ENCODE measurements around the gene CLEC4F.

The CLEC4F gene

GRCh38 chr2:70779911-70780545, 40.4 kb downstream of the CLEC4F start:
- DNase-seq, result no peak

GRCh38 chr2:70779491-70779890, 40.9 kb downstream of the CLEC4F start:
- DNase-seq, result no peak

GRCh38 chr2:70778676-70779075, 41.7 kb downstream of the CLEC4F start:
- DNase-seq, result no peak

- no peak for DNase-seq
These were observed 42.9 kb downstream of the CLEC4F start for GRCh38 chr2:70777450-70777849.

GRCh38 chr2:70776266-70776665, 44.1 kb downstream of the CLEC4F start:
- no peak for DNase-seq

- no peak for DNase-seq
These were observed 45.3 kb downstream of the CLEC4F start for GRCh38 chr2:70775141-70775540.

- DNase-seq, result no peak
These were observed 47.8 kb downstream of the CLEC4F start for GRCh38 chr2:70772486-70773155.

GRCh38 chr2:70771446-70771845, 49.0 kb downstream of the CLEC4F start:
- no peak for DNase-seq

GRCh38 chr2:70769450-70769849, 50.9 kb downstream of the CLEC4F start:
- DNase-seq, result no peak

- DNase-seq, result no peak
These were observed 51.8 kb downstream of the CLEC4F start for GRCh38 chr2:70768590-70769085.

- DNase-seq, result peak; percentile 76
These were observed 52.5 kb downstream of the CLEC4F start, which contains the start of gene ADD2 for GRCh38 chr2:70767699-70768589. ADD2 (minus strand) TSS chr2:70768200; CDS start chr2:70706408, 61,792 bp downstream.

- DNase-seq, result peak; percentile 83
These were observed 53.2 kb downstream of the CLEC4F start for GRCh38 chr2:70767079-70767698.

GRCh38 chr2:70766357-70767078, 53.9 kb downstream of the CLEC4F start:
- DNase-seq, result no peak

GRCh38 chr2:70765507-70765906, 54.9 kb downstream of the CLEC4F start:
- DNase-seq, result no peak

GRCh38 chr2:70759446-70759845, 61.0 kb downstream of the CLEC4F start:
- no peak for DNase-seq

Measured in NCI-H2227 treated with DMSO at 0.1 percent for 48 hours (cell line).